Jurkat, Clone E6-1 (cell line): ENCODE results near the gene STK24.
A peak's percentile ranks its signal among the peaks of the same experiment; 100 is the strongest.

ENCODE experiments used
- DNase-seq: peaks from one replicate; pipeline ENCODE4 v3.0.0-alpha.2; 2011; ENCODE audit warnings: low read depth, low spot score
- H3K4me3 ChIP-seq: 2 replicates; pipeline ENCODE4 v1.5.1; 2011; ENCODE audit warnings: mild to moderate bottlenecking, low read length, control low read depth, moderate library complexity

The STK24 gene

GRCh38 chr13:98563071-98563470, 13.8 kb downstream of the STK24 start:
- DNase-seq, result peak; percentile 71
- peak overlapping the region; percentile 52 for H3K4me3 ChIP-seq

DNA sequence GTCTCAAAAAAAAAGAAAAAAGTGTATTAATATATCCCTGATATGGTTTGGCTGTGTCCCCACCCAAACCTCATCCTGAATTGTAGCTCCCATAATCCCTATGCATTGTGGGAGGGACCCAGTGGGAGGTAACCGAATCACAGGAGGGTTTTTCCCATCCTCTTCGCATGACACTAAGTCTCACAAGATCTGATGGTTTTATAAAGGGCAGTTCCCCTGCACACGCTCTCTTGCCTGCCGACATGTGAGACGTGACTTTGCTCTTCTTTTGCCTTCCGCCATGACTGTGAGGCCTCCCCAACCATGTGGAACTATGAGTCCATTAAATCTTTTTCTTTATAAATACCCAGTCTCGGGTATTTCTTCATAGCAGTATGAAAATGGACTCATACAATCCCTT, 17.7 kb downstream of the STK24 start:
- DNase-seq, result no peak
- H3K4me3 ChIP-seq, result no peak overlapping the region

DNA sequence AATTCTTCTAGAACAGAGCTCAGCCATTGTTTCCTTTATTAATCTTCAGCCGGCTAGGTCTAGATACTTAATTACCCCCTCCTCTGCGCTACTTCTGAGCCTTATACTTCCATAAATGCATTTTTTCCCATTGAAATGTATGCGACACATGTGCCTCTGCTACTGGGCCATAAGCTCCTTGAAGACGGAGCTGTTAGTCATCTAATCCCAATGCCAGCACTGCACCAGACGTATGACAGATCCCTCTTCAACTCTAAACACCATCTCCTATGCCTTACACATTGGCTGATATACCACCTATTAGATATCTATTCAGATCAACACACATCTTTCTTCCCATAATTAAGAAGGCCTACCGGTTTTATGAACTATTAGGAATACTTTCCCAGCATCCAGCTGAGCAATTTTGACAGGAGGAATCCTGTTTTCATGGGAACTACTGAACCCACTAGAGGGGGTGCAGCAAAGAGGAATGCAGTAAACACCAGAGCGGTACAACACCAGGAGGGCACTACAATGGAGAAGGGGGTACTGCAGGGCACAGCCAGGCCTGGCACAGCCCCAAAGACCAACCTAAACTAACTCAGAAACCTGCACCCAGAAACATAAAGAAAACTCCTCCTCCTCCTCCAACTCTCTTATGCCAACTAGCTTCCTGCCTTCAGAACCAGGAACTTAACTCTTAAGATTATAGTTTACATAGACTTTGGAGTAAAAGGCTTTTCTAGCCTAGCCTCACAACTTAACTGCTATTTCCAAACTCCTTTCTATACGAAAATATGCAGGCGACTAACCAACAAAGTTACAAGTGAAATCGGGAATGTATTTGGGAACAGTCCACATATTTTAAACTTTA, 18.7 kb downstream of the STK24 start:
- DNase-seq, result no peak
- no peak overlapping the region for H3K4me3 ChIP-seq

GRCh38 chr13:98556968-98557631, 19.8 kb downstream of the STK24 start:
- DNase-seq, result no peak

GRCh38 chr13:98556142-98556816, 20.6 kb downstream of the STK24 start:
- DNase-seq, result no peak
- H3K4me3 ChIP-seq, result no peak overlapping the region

More at GRCh38 chr13:98556968-98557631, 19.8 kb downstream of the STK24 start:
- no peak overlapping the region for H3K4me3 ChIP-seq

GRCh38 chr13:98549728-98550317, 27.1 kb downstream of the STK24 start:
- no peak overlapping the region for H3K4me3 ChIP-seq
- no peak for DNase-seq

DNA sequence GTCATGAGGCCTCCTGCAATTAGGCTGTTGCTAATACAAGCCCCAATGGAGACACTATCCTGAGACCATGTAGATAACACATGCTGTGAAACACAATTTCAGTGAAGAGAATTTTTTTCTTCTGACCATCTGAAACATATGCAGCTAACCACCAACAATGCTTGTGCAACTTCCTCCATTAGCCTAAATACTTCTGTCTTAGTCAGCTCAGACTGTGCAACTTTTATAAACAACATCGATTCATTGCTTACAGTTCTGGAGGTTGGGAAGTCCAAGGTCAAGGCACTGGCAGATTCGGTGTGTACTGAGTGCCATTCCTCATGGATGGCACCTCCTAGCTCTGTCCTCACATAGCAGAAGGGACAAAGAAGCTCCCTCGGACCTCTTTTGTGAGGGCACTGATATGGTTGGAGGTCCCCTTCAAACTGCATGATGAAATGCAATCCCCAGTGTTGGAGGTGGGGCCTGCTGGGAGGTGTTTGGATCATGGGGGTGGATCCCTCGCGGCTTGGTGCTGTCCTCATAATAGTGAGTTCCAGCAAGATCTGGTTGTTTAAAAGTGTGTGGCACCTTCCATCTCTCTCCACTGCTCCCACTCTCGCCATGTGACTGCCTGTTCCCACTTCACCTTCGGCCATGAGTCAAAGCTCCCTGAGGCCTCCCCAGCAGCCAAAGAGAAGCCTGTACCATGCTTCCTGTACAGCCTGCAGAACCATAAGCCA, 27.7 kb downstream of the STK24 start:
- no peak overlapping the region for H3K4me3 ChIP-seq
- no peak for DNase-seq

GRCh38 chr13:98548230-98548629, 28.7 kb downstream of the STK24 start:
- no peak overlapping the region for H3K4me3 ChIP-seq
- DNase-seq, result no peak

DNA sequence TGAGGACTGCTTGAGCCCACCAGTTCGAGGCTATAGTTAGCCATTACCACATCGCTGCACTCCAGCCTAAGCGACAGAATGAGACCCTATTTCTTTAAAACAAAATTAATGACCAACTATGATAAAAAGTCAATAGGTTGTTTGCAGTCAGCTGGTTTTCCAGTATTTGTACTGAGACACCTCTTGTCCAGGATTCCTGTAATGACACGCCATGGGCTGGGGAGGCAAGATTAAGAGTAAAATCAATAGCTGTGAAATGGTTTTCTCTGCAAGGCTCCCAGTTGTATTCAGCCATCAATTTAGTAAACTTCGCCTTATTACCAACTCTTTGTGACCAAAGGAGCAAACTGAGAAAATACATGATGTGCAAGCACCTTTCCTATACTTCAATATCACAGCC, 29.5 kb downstream of the STK24 start:
- no peak overlapping the region for H3K4me3 ChIP-seq
- DNase-seq, result no peak

DNA sequence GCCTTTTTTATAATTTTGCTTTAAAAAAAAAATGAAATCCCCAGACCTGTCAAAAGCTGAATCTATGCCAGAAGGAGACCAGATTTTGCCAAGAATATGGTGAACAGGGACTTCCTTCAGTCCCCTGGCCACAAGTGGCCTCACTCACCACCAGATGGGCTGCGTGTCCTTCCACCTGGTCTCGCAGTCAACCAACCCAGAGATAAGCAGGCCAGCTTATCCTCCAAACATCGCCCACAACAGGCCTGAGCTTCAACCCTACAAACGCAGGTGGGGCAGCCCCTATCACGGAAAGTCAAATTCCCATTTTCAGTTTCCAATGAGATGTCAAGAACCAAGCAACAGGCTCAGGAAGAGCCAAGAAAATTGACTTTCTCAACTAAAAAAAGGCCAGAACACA, 30.5 kb downstream of the STK24 start:
- H3K4me3 ChIP-seq, result no peak overlapping the region
- DNase-seq, result no peak

DNA sequence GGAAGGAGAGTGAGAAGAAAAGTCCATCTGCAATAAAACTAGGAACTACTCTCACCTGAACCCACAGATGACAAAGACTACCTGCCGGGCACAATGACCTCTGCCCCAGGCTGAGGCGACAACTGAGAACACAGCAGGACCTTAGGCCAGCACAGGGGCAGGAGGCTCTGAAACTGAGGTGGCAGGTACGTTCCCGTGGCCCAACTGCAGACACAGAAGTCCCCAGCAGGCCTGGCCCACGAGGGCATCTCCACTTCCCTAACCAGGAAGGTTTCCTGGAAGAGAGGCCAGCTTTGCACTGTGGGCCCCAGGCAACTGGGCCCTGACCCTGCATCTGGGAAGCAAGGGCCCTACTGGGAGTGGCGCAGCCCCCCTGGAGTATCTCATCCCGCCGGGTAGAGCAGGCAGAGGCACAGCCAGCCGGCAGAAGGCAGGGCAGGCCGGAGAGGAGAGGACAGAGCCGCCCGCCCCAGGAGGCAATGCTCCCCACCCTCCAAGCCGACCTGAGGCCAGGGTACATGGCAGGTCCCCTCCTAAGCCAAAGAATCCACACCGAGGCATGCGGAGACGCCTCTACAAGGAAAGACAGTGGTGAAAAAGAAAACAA, 32.7 kb downstream of the STK24 start:
- no peak overlapping the region for H3K4me3 ChIP-seq
- DNase-seq, result no peak

- DNase-seq, result no peak
- no peak overlapping the region for H3K4me3 ChIP-seq
These were observed 33.4 kb downstream of the STK24 start for GRCh38 chr13:98543378-98544103.

DNA sequence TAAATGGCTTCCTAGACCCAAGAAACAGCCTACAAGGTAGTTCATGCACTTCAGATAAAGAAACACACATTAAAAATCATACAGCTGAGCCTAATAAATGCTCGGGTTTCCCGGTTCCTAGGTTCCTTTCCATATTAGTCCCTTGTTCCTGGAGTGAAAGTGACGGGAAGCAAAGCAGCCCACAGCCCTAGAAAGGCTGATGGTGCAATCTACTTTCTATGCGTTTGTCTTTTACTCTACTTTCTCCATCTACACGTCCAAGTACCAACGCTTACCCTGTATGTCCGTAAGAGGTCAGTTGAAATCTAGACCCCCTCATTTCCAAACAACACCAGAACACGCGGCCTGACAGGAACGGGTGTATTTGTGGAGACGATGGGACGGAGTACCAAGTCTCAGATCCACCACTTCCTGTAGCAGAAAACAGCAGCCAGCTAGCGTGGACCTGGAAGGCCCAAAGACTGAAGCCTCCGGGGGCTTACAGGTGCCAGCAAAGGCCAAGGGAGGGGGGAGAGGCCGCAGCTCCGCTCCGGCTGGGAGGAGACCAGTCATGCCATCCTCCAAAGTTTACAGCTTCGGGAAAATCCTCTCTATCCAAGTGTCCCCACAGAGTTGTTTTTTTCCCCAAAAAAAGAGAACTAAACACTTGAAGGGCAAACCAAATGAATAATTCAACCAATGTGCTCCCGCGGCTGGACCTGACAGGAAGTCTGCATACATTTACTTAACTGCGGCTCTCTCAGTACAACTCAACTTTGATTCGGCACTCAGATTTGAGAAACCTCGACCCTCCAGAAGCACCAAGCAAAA, 34.1 kb downstream of the STK24 start:
- H3K4me3 ChIP-seq, result no peak overlapping the region
- DNase-seq, result peak; percentile 45

GRCh38 chr13:98541701-98542203, 35.2 kb downstream of the STK24 start:
- no peak overlapping the region for H3K4me3 ChIP-seq
- DNase-seq, result no peak

- no peak overlapping the region for H3K4me3 ChIP-seq
These were observed 35.7 kb downstream of the STK24 start for GRCh38 chr13:98541191-98541590.

GRCh38 chr13:98540476-98540875, 36.4 kb downstream of the STK24 start:
- no peak for DNase-seq
- no peak overlapping the region for H3K4me3 ChIP-seq

More at GRCh38 chr13:98541191-98541590, 35.7 kb downstream of the STK24 start:
- DNase-seq, result no peak

DNA sequence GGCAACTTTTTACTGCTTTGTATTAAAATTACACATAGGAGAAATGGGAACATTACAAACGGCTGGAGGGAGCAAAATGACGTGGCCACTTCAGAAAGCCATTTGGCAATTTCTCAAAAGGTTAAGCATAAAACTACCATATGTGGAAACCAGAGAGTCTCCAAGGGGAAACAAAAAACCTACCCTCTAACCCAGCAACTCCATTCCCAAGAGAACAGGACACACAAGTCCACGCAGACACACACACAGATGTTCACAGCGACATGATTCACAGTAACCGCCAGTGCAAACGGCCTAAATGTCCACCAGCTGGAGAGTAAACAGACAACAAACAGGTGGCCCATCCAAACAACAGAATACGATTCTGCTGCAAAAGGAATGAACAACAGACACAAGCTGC, 37.2 kb downstream of the STK24 start:
- DNase-seq, result no peak

More for the DNA sequence above, 37.2 kb downstream of the STK24 start:
- no peak overlapping the region for H3K4me3 ChIP-seq
